DND-41 (cell line): Measurements from ENCODE around the gene TAF4.

Experiments used
- ATAC-seq: fragments of 200-7000 bp; cut with Tn5 transposase; 3 replicates; pipeline ENCODE4 v1.9.1; 2021; ENCODE audit warnings: low read depth; ENCODE audit not compliant: insufficient read depth
- DNase-seq: peaks from one replicate; pipeline ENCODE4 v3.0.0-alpha.2; 2020
- H2AFZ ChIP-seq: 2 replicates; pipeline ENCODE4 v1.6.0; 2012; ENCODE audit warnings: low read depth, low read length
- H3K27ac ChIP-seq: 2 replicates; pipeline ENCODE4 v1.5.1; 2012; ENCODE audit warnings: low read length, inconsistent platforms
- H3K27me3 ChIP-seq: fragments of 200-600 bp; sonication (generic); 2 replicates; pipeline ENCODE4 v1.6.0; 2012; ENCODE audit warnings: low read length, mild to moderate bottlenecking, inconsistent platforms; ENCODE audit not compliant: insufficient read depth, poor library complexity
- H3K36me3 ChIP-seq: 2 replicates; pipeline ENCODE4 v1.5.1; 2012; ENCODE audit warnings: low read length, inconsistent platforms; ENCODE audit not compliant: insufficient read depth
- H3K4me1 ChIP-seq: 2 replicates; pipeline ENCODE4 v1.5.1; 2012; ENCODE audit warnings: mild to moderate bottlenecking, low read length; ENCODE audit not compliant: insufficient read depth
- H3K4me2 ChIP-seq: 2 replicates; pipeline ENCODE4 v1.6.0; 2012; ENCODE audit warnings: mild to moderate bottlenecking, moderate library complexity, low read length, inconsistent platforms; ENCODE audit not compliant: insufficient read depth
- H3K4me3 ChIP-seq, 2 experiments: fragments of 200-600 bp in 1 of 2; shearing (Covaris generic) in 1 of 2; 2 replicates each; pipeline ENCODE4 v1.5.1; 2012 to 2016; ENCODE audit warnings: inconsistent platforms in 2 of 2, low read length in 2 of 2, mild to moderate bottlenecking in 2 of 2, low read depth in 1 of 2, moderate library complexity in 1 of 2
- H3K79me2 ChIP-seq: 2 replicates; pipeline ENCODE4 v1.6.0; 2012; ENCODE audit warnings: low read length, inconsistent platforms; ENCODE audit not compliant: insufficient read depth
- H3K9ac ChIP-seq: 2 replicates; pipeline ENCODE4 v1.6.0; 2012; ENCODE audit warnings: low read depth, mild to moderate bottlenecking, inconsistent platforms, low read length, moderate library complexity
- H3K9me3 ChIP-seq: 2 replicates; pipeline ENCODE4 v1.5.1; 2012; ENCODE audit warnings: low read length, moderate library complexity, mild to moderate bottlenecking, inconsistent platforms; ENCODE audit not compliant: insufficient read depth, severe bottlenecking
- H4K20me1 ChIP-seq: 2 replicates; pipeline ENCODE4 v1.6.0; 2012; ENCODE audit warnings: low read length; ENCODE audit not compliant: insufficient read depth
- CTCF ChIP-seq: IDR thresholded peaks from 2 replicates; pipeline ENCODE4 v1.5.1; 2012; ENCODE audit warnings: borderline replicate concordance, low read length, moderate library complexity, mild to moderate bottlenecking; ENCODE audit not compliant: poor library complexity, severe bottlenecking; ENCODE audit errors: extremely low read depth
- EZH2 ChIP-seq: IDR thresholded peaks from 3 replicates; pipeline ENCODE4 v1.6.1; 2012; ENCODE audit warnings: borderline replicate concordance, low read depth, mild to moderate bottlenecking, moderate library complexity, low read length, inconsistent platforms; ENCODE audit not compliant: severe bottlenecking

The TAF4 gene

GRCh38 chr20:61977419-61977786, 88.3 kb downstream of the TAF4 start:
- H3K9me3 ChIP-seq: no peaks in the 10 kb centered on the region
- H3K27me3 ChIP-seq: no peaks in the 10 kb centered on the region
- peaks cover 70% of the 10 kb centered on the region for H3K36me3 ChIP-seq
- peaks cover 37% of the 10 kb centered on the region for H3K79me2 ChIP-seq
- peaks cover 42% of the 10 kb centered on the region for H4K20me1 ChIP-seq
- no peak overlapping the region for H3K4me2 ChIP-seq
- H2AFZ ChIP-seq: no peak overlapping the region
- H3K4me1 ChIP-seq: no peaks in the 10 kb centered on the region
- H3K4me3 ChIP-seq: no peak overlapping the region
- ATAC-seq: no peak
- H3K27ac ChIP-seq: no peak overlapping the region
- no peak for DNase-seq
- TF ChIP-seq CTCF: no peak
- no peak for TF ChIP-seq EZH2
- H3K9ac ChIP-seq: no peak overlapping the region

- Histone ChIP-seq H3K4me2 (no peak overlapping the region), H3K9me3 (no peaks in the 10 kb centered on the region), H3K4me1 (no peaks in the 10 kb centered on the region), H3K4me3 (no peak overlapping the region), H3K27me3 (no peaks in the 10 kb centered on the region), H3K36me3 (peaks cover 73% of the 10 kb centered on the region), H3K9ac (no peak overlapping the region), H2AFZ (no peak overlapping the region), H3K79me2 (peaks cover 32% of the 10 kb centered on the region), H4K20me1 (peaks cover 44% of the 10 kb centered on the region), H3K27ac (no peak overlapping the region)
- no peak for DNase-seq
- TF ChIP-seq CTCF (no peak), EZH2 (no peak)
- ATAC-seq: no peak
Measured at GRCh38 chr20:61976644-61977418, 88.8 kb downstream of the TAF4 start.

GRCh38 chr20:61976263-61976643, 89.4 kb downstream of the TAF4 start:
- no peak for TF ChIP-seq CTCF
- no peak for TF ChIP-seq EZH2
- Histone ChIP-seq H3K9me3 (no peaks in the 10 kb centered on the region), H3K9ac (no peak overlapping the region), H3K4me1 (no peaks in the 10 kb centered on the region), H4K20me1 (peaks cover 44% of the 10 kb centered on the region), H3K79me2 (peaks cover 27% of the 10 kb centered on the region), H3K27me3 (no peaks in the 10 kb centered on the region), H3K4me2 (no peak overlapping the region), H3K4me3 (no peak overlapping the region), H3K36me3 (peaks cover 73% of the 10 kb centered on the region), H2AFZ (no peak overlapping the region), H3K27ac (no peak overlapping the region)
- no peak for ATAC-seq
- DNase-seq: no peak
